Stimulated activated CD8-positive, alpha-beta memory T cell treated with anti-CD3 and anti-CD28 coated beads, Interleukin-7, amount 100 ng/mL, for 4 hours (primary cell): ENCODE data around the gene EEF1AKMT4.

Experiments used
- DNase-seq, 2 donors: peaks; one replicate each; pipeline ENCODE4 v3.0.0-alpha.2; 2020; ENCODE audit warnings: low read depth in 2 of 2

The EEF1AKMT4 gene

GRCh38 chr3:184298759-184299487, 49.5 kb downstream of the EEF1AKMT4 start, which contains the start of gene PSMD2:
TSS of gene PSMD2 (plus strand) at chr3:184299241. CDS start at chr3:184299267, 26 bp downstream.
- peak; percentile 96 to 98 for DNase-seq

GRCh38 chr3:184299488-184300377, 50.3 kb downstream of the EEF1AKMT4 start:
- no peak for DNase-seq

GRCh38 chr3:184300378-184300720, 50.9 kb downstream of the EEF1AKMT4 start:
- DNase-seq = no peak

GRCh38 chr3:184305577-184305976, 56.1 kb downstream of the EEF1AKMT4 start:
- DNase-seq = no peak

GRCh38 chr3:184306341-184306972, 57.0 kb downstream of the EEF1AKMT4 start:
- no peak for DNase-seq

GRCh38 chr3:184307915-184308314, 58.4 kb downstream of the EEF1AKMT4 start:
- DNase-seq = no peak
